GM19351 (cell line): ENCODE data around the gene CFAP46.

ENCODE experiments used
- ATAC-seq: cut with Tn5 transposase; IDR thresholded peaks from one replicate; pipeline ENCODE4 v1.9.1; 2021; ENCODE audit warnings: mild to moderate bottlenecking, moderate library complexity; ENCODE audit not compliant: unreplicated experiment

Gene CFAP46

DNA sequence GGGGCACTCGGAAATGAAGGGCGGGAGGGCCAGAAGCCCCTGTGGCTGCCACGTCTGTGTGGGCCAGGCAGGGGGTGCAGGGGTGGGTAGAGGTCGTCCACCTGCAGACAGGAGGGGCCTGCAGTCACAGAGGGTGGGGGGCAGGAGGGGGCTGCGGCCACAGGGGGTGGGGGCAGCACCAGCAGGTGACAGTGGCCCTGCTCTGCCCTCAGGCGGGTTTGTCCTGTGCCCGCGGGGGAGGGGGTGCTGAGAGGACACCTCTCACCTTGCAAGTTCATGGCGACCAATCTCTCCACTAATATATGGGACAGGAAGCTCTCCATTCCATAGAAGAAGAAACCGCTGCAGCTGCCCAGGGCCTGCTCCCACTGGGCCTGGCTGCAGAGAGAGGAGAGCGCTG is 129.8 kb downstream of the CFAP46 start:
- no peak for ATAC-seq

DNA sequence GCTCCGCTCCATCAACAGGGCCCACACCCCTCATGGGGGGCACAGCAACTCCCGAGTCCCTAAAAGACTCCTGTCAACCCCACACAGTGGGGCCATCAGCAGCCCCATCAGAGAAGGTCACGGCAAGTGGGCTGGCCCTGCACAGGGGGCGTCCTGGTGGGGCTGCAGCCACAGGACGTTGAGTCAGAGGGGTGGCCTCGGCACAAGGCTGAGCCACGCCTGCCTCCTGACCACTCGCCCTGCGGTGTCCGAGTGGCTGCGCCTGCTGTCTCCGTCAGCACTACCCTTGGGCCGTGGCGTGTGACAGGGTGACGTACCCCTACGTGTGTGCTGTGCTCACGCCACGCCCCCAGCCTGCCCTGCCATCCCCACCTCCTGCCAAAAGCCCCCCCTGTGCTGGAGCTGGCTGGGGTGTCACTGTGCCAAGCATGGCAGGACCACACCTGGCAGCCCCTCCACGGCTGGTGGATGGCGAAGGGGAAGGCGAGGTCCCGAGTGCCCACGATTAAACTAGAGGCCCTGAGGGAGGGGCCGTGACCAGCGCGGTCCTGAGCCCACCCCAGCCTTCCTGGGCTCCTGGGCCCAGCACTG is 130.4 kb downstream of the CFAP46 start:
- no peak for ATAC-seq

DNA sequence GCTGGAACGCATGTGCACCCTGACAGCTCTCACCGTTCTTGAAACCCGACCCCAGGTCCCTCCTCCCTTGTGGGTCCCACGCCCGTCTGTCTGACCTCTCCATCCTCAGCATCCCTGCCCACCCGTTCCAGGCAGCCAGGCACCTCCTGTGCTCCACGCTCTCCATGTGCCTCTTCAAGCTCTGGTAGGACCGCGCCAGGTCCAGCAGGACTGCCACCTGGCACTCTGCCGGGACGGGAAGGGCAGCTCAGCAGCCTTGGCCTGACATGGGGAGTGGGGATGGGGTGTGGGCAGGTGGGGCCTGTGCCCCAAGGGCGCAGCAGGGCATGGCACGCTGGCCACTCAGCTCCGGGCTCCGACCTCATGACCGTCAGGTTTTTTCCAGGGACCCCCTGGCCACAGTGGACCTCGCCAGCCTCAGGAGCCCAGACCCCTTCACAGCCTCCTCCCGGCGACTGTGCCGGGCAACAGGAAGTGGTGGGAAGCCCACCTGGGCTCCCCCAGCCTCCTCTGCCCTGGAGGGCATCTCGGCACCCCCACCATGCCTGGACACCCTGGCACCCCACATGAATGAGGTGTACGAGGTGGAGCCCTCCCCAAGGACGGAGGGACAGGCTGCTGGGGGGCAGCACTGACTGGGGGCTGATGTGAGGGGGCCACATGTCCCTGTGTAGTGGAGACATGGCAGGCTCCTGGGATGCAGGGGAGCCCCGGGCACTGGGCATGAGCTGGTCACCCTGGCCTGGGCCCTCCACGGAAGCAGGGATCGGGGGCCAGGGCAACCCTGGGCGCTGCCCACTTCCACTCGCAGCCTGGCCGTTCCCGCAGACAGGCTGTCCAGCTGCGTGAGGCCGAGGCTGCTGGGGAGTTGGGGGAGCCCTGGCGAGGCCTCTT is 131.3 kb downstream of the CFAP46 start:
- no peak for ATAC-seq

DNA sequence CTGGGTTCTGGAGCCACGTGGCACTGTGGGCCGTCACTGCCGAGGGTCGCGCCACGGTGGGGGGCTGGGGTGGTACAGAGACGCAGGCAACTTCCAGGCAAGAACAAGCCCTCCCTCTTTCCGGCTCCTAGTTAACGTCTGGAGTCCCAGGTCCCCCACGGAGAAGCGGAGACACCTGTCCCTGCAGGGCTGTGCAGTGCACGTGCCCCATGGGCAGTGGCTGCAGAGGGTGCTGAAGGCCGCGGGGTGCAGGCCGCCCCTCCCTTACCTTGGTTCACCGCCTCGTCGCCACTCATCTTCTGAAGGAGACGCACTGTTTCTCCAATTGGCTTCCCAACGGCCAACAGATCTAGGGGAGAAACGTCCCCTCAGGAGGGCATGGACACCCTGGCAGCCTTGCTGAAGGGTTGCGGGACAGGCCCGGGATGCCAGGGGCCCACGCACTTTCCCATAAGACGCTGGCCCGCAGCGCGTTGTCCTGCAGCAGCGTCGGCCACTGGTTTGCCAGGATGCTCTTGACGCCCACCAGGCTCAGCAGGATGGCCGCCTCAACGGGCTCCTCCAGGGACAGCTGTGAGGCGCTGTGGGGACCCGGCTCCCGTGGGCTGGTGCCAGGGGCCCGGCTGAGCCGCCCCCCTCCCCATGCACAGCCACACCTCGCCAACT is 132.1 kb downstream of the CFAP46 start:
- ATAC-seq = no peak

DNA sequence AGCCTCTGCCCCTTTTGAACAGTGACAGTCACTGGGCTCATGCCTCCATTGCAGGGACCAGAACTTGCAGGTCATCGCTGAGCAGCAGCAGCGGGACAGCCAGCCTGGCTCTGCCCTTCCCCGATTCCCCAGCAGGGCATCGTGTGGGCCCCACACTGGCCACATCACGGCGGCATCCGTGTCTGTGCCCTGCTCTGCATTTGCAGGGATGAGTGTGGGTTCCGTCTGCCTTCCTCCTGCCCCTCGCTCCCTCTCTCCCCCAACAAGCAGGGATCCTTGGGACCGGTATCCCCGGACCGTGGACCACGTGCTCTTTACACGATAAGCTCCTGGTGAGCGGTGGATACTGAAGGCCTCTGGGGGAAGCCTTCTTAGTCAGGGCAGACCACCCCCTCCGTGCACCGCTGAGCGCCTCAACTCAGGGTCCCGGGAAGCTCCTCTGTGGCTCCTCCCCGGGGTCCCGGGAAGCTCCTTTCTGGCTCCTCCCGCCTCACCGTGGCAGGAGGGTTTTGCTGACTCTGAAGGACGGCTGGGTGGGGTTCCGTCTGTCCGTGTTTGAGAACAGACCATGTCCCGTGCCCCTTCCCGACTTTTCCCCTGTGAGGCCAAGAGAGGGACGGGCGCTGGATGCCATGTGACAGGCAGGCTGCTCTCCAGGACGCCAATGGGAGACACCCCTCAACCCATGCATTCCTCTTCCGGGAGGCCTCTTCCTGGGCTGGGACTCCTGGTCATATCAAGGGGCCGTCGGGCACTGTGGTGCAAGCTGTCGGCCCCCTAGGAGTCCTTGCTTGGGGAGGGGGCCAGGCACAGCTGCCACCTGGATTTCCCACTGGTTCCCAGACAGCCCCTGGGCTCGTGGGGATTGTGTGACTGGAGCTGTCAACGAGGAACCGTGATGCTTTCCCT is 132.9 kb downstream of the CFAP46 start:
- no peak for ATAC-seq

DNA sequence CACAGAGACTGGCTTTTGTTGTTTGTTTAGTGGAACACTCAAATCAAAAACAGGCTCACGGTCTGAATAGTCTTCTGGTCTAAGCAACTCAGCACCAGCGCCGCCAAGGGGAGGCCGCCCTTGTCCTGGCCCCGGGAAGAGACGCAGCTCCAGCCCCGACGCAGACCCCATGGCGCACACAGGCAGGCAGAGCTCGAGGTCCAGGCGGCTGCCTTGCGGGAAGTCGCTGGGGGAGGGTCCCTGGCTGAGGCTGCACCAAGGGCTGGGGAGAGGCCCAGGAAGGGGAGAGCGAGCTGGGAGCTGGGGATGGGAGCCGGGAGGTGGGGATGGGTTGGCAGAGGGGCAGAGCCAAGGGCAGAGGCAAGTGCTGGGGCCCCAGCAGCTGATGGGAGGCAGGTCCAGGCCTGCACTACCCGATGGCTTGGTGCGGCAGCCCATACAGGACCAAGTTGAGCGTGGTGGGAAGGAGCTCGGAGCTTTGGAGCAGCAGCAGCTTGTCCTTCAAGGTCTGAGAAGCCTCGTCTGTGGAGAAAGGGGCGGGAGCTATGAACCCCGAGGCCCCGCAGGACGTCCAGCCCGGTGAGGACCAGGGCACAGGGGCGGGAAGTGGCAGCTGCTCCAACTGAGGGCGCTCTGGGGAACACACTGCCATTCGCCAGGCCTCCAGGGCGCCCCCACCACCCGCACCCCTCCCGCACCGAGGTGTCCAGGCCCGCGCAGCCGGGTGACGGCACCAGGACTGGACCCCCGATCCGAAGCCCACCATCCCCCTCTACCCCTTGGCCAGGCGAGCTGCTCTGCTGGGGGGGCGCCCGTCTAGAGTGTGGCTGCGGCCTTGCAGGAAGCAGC is 133.8 kb downstream of the CFAP46 start:
- ATAC-seq = no peak

DNA sequence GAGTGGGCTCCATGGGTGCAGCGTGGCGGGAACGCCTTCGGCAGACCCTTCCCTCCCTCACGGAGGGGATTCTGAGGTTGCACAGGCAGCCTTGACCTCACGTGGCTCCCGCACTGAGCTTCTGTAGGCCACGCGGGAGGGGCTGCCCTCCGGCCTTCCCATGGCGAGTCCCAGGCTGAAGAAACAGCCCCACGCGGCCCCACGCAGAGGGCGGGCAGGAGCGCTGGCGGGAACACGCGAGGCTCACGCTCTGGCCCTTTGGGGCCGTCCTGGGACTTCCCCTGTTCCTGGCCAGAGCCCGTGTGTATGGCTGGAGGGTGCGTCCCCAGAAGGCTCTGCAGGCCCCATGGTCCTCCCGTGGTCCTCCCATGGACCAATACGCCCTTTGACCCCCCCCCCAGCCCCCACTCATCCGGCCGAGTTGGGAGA is 134.7 kb downstream of the CFAP46 start:
- no peak for ATAC-seq

DNA sequence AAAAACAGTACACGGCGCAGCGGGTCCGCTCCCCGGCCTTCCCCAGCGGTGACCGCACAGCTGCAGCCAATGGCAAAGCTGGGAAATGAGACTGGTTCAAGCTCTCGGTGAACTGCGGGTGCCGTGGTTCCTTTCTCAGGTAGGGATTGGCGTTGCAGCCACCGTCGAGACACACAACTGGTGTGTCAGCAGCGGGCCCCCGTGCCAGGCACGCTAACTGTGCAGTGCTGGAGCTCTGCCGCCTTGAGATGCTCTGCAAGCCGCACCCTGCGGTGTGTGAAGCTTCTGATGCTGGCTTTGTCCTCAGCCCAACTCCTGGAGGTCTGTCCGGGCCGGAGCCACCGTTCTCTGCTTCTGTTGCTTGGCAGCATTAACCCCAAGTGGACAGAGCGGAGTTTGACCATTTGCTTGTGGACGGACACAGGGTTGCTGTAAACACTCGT is 135.8 kb downstream of the CFAP46 start:
- ATAC-seq = no peak

DNA sequence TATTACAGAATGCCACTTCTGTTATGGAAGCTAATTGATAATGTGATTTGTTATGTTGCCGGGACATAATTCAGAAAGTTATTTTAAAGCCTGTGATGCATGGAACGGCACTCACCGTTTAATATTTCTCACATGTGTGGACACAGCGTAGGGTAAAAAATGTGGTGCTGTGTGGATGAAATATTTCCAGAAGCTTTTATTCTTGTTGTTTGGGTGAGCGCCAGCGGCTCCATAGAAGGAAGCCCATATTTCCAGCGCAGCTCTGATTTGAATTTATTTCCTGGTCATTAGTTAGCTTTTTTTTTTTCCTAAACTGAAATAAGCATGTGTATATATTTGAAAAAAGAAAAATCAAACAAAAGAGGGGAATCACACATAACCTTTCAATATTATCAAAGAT is 136.3 kb downstream of the CFAP46 start:
- no peak for ATAC-seq

DNA sequence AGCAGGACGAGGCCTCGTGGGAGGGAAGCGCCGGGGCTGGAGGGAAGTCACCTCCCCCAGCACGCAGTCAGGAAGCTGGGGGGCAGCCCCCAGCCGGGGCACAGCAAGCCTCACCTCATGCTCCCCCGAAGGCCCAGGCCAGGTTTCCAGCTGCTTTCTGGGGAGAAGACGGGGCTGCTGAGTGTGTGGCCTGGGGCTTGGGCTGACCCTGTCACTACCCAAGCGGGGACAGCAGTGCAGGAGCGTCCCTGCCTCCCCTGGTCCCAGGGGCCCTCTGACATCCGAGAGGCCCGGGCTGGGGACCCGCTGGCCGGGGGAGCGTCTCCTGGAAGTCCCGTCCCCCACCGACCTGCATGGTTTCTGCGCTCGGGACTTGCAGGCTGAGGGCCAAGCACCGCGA is 136.8 kb downstream of the CFAP46 start:
- ATAC-seq = no peak

DNA sequence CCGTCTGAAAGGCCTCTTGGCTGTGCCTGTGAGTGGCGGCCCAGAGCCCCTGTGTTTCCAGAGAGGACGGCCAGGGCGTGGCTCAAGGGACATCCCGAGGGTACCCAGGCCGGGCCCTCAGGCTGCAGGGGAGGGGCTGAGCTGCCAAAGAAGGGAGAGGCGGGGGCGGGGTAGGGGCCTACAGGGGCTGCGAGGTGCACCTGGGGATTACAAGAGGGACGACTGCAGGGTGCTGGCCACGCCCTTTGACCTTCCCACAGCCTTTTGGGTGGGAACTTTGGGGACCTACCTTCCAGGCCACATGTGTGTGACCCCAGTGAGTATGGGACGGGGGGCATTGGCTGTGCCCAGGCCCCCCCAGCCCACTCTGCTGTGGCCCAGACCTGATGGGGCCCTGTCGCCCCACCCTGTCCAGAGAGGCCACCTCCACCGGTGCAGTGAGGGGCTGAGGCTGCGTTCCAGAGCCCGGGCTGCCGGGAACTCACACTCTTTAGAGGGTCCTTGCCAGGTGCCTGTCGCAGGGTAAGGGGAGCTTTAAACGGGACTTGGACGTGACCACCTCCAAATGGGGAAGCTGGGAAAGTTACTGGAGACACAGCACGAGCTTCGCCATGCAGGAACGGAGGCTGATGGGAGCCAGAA is 137.5 kb downstream of the CFAP46 start:
- ATAC-seq = no peak

DNA sequence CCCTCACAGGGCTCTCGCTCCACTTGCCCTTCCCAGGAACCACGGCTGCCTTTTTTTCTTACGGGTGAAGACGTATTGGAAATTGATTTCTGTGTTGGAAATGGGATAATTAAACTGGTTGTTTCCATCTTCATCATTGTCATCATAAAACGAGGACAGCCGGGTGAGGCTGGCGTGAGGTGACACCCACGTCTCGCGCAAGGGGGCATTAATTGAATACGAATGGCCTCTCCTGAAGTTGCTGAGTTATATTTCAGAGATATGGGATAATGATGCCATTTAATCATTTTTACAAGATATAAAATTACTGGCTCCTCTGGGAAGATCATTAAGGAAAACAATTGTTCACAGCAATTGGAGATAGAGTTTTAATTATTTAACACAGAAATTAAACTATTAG is 138.1 kb downstream of the CFAP46 start:
- ATAC-seq = no peak

DNA sequence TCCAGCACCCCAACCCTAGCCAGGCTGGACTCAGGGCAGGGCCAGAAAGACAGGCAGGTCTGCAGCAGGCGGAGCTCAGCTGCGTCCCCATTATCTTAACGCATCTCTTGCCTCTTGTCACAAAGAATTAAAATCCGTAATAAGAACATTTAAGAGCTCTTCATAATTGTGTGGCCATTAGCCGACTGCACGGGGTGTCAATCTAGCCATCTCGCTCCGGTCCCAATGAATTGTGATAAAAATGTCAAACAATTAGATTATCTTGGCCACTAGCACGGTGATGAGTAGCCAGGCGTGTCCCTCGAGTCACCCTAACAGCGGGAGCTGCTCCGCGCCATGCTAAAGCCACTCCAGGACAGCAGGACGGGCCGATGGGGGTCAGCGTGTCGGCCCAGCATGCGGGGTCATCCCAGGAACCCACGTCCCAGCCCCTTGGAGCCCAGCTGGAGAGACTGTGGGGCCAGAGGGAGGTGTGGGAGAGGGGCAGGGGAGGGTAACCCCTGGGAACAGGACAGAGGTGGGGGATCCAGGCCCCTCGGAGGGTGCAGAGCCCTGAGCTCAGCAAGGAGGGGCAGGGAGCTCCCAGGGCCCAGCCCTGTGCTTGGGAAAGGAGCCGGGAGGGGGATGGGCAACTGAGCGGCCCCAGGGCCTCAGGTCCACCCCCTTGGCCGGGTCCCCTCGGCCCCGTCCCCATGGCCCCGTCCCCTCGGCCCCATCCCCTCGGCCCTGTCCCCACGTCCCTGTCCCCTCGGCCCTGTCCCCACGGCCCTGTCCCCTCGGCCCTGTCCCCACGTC is 138.8 kb downstream of the CFAP46 start:
- no peak for ATAC-seq

DNA sequence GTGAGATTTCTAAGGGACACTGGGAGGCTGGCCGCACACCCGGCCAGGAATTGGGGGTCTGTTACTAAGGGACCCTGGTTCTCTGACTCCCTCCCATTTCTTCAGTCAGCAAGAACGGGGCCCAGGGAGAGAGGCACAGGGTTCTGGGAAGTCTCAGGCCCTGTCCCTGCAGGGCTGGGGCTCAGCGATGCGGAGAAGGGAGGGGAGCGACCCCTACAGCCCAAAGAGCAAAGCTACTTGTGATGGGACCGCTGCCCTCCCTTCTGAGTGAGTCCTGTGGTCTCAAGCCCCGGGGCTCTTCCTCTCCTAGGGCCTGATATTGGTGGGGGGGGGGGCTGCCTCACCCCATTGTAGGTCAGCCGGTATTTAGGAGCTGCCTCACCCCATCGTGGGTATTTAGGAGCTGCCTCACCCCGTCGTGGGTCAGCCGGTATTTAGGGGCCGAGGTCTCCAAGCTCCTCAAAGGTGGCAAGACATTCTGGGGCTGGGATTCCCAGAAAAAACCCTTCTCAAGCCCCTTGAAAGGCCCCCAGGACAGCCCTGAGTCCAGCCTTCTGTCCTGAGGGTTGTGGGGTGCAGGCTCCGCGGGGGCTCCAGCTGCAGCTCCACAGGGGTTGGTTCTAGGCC is 139.6 kb downstream of the CFAP46 start:
- ATAC-seq = no peak

DNA sequence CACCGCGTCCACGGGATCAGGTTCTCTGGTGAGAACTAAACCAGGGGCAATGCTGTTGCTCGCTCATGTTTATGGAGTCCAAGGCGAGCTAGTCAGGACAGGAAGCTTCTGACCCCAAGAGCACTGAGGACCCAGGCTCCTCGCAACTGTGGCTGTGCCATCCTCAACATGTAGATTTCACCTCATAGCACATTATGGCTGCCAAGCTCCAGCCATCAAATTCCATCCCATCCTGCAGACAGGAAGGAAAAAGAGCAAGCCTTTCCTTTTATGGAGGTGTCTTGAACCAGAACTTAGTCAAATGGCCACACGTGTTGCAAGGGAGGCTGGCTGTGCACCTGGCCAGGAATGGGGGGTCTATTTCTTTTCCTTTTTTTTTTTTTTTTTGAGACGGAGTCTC is 140.3 kb downstream of the CFAP46 start:
- no peak for ATAC-seq

DNA sequence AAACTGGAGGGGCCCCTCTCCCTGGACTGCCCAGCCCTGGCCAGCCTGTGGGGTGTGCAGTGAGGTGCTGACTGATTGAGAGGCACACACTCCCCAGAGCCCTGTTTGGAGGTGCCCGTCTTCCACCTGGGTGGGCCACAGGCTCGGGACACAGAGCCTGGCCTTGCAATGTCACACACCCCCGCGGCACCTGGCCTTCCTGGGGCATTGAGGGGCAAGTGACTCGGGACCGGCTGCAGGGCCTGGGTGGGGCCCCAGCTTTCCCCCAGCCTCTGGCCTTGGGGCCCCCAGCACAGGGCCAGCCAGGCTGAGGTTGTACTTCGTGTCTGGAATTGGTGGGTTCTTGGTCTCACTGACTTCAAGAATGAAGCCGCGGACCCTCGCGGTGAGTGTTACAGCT is 142.5 kb downstream of the CFAP46 start:
- no peak for ATAC-seq

DNA sequence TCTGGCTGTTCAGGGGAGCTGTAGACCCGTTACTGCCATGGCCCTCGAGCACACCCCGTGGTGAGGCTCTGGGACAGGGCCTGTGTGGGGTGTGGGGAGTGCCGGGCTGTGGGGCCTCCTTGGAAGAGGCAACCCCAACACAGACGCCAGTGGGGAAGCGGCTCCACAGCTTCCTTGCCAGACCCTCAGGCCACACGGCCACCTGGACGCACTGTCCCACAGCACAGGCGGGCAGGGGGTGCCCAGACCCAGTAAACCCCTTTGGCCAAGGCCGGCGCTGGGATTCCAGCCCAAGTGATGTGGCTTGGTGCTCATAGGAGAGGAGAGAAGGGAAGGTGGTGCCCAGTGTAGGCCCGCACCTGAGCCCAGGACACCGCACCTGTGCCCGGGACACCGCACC is 143.5 kb downstream of the CFAP46 start:
- no peak for ATAC-seq

DNA sequence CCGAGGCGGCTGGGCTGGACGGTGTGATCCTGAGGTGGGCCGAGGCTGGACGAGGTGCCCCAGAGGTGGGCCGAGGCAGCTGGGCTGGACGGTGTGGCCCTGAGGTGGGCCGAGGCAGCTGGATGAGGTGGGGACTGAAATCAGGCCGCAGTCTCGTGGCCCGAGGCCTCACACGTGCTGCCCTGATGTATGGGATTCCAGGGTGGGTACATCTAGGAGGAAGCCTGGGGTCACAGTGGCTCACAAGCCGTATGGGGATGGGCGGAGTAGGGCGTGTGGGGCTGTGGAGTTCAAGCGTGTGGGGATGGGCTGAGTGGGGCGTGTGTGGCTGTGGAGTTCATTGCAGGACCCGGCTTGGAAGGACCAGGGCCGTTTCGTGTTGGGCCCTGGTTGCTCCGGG is 144.0 kb downstream of the CFAP46 start:
- ATAC-seq = no peak
